Gastrocnemius medialis (tissue), 4 donors: Measurements from ENCODE around the gene TRIM4. TPM values are rescaled to one million over a fixed set of nuclear protein-coding genes. Genes with fewer than 3 reads are reported as not detected.

Experiments
- ATAC-seq, 2 donors: fragments of 150-250 bp; one replicate each; pipeline ENCODE4 v1.9.1; 2016
- DNase-seq, 2 donors: peaks; one replicate each; pipeline ENCODE4 v3.0.0-alpha.2; 2019
- H3K27ac ChIP-seq, 4 donors: fragments of 200-600 bp; sonication (generic); 1 replicate in 1 of 4; 2 replicates in 3 of 4; pipeline ENCODE4 v1.5.1; 2016 to 2018; ENCODE audit warnings: mild to moderate bottlenecking in 2 of 4, moderate library complexity in 1 of 4
- H3K27me3 ChIP-seq, 3 donors: fragments of 200-600 bp; sonication (generic) in 2 of 3; 1 replicate in 1 of 3; 2 replicates in 2 of 3; pipeline versions ENCODE4 v1.5.1 to v1.6.0; 2016 to 2019; ENCODE audit warnings: mild to moderate bottlenecking in 1 of 3, moderate library complexity in 1 of 3
- H3K36me3 ChIP-seq, 2 donors: fragments of 200-600 bp; sonication (generic) in 1 of 2; one replicate each; pipeline ENCODE4 v1.5.1; 2017 to 2018
- H3K4me1 ChIP-seq, 2 donors: fragments of 200-600 bp; sonication (generic) in 1 of 2; one replicate each; pipeline ENCODE4 v1.5.1; 2016 to 2017; ENCODE audit warnings: mild to moderate bottlenecking in 2 of 2
- H3K4me3 ChIP-seq, 4 donors: fragments of 200-600 bp; sonication (generic) in 3 of 4; 1 replicate in 1 of 4; 2 replicates in 3 of 4; pipeline ENCODE4 v1.5.1; 2016 to 2019; ENCODE audit warnings: mild to moderate bottlenecking in 2 of 4
- H3K9me3 ChIP-seq, 3 donors: fragments of 200-600 bp; sonication (generic) in 2 of 3; 1 replicate in 1 of 3; 2 replicates in 2 of 3; pipeline ENCODE4 v1.5.1; 2016 to 2019
- POLR2A ChIP-seq, 2 donors: fragments of 450-650 bp; IDR thresholded peaks; one replicate each; pipeline ENCODE4 v1.6.1; 2017; ENCODE audit warnings: antibody characterized with exemption in 2 of 2, mild to moderate bottlenecking in 2 of 2, moderate library complexity in 2 of 2
- in situ Hi-C, 4 donors: fragments of 200-750 bp; cut with MboI; loops; one replicate each; pipeline versions ENCODE4 v1.15.0 to v1.8.0; 2017; ENCODE audit warnings: low sequenced_read_pairs in 4 of 4
- intact Hi-C: fragments of 100-400 bp; cut with DNase I; formaldehyde crosslinking; loops from one replicate; pipeline ENCODE4 v1.15.1; 2023; ENCODE audit warnings: low total_unique reads
- total RNA-seq, 4 donors: library from RNA; depleted of rRNA; stranded (reverse); fragments of >200 nt; gene quantifications; one replicate each; pipeline versions ENCODE4 v1.1.0 to v1.2.3, GENCODE V29; 2016
- TF ChIP-seq, protein P1 (sequence below), 5 experiments: fragments of 450-650 bp in 3 of 5; fragments of 200-600 bp in 2 of 5; sonication (generic) in 2 of 5; IDR thresholded peaks in 4 of 5; conservative IDR thresholded peaks in 1 of 5; 1 replicate in 4 of 5; 2 replicates in 1 of 5; pipeline ENCODE4 v1.5.1; 2016 to 2019; ENCODE audit warnings: antibody characterized with exemption in 5 of 5, mild to moderate bottlenecking in 3 of 5, moderate library complexity in 3 of 5

TRIM4 gene
- total RNA-seq, 4 donors from 2014 or later = 6.4 to 10.5 (median 7.7) TPM

DNA sequence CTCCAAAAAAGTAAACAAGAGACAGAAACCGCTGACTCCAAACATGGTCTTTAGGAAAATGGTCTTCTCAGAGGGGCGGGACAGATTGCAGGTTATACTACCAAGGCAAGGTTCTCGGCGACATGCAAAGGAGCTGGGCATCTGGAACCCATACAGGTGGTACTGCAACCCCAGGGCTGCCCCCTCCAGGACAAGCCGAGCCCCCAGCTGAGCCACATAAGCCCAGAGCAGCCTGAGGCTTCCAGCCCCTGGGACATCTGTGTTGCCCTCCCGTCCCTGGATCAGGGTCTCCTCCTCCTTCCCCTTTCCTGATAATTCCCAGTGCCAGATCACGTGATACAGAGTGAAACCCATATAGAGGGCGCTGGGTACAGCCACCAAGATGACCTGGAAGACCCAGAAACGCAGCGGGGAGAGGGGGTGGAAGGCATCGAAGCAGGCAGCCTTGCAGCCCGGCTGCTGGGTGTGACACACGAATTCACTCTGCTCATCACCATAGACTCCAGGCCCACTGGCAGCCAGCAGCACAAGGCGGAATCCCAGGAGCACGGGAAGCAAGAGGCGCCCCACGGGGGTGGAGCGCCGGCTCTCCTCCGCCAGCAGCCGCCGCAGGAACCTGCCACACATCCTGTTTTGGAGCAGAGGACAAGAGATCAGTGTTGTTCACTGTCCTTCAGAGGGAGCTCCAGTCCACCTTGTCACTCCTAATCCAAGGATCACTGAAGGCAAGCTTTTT lies 9.8 kb upstream of the TRIM4 start, which contains the start of gene GJC3:
Gene GJC3, minus strand, starts transcription at position 627 of the 736 bp plus-strand sequence. Its CDS starts 0 bp downstream, at position 627.
- Histone ChIP-seq H3K4me1 (peaks cover 0 to 4% of the 10 kb centered on the region in 2 donors), H3K4me3 (peak within 1 kb of the TSS in 3 of 4 donors; percentile 13 to 36 (median 26)), H3K9me3 (no peaks in the 10 kb centered on the region), H3K27me3 (peaks cover 4 to 18% (median 6%) of the 10 kb centered on the region in 3 donors), H3K27ac (peak within 1 kb of the TSS in 2 of 4 donors; percentile 31 to 50), H3K36me3 (no peaks in the 10 kb centered on the region)
- in situ Hi-C loops (no loop called here), intact Hi-C loops (no loop called here)
- no peak for TF ChIP-seq POLR2A (IDR thresholded peaks at IDR 0.05)
- TF ChIP-seq, protein P1, sequence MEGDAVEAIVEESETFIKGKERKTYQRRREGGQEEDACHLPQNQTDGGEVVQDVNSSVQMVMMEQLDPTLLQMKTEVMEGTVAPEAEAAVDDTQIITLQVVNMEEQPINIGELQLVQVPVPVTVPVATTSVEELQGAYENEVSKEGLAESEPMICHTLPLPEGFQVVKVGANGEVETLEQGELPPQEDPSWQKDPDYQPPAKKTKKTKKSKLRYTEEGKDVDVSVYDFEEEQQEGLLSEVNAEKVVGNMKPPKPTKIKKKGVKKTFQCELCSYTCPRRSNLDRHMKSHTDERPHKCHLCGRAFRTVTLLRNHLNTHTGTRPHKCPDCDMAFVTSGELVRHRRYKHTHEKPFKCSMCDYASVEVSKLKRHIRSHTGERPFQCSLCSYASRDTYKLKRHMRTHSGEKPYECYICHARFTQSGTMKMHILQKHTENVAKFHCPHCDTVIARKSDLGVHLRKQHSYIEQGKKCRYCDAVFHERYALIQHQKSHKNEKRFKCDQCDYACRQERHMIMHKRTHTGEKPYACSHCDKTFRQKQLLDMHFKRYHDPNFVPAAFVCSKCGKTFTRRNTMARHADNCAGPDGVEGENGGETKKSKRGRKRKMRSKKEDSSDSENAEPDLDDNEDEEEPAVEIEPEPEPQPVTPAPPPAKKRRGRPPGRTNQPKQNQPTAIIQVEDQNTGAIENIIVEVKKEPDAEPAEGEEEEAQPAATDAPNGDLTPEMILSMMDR (IDR thresholded peaks at IDR 0.05 in 4 of 5, conservative IDR thresholded peaks at IDR 0.05 in 1 of 5) = peak in 2 of 5 experiments; percentile 22 to 33
- DNase-seq = no peak
- peak; percentile 56 to 77 for ATAC-seq

DNA sequence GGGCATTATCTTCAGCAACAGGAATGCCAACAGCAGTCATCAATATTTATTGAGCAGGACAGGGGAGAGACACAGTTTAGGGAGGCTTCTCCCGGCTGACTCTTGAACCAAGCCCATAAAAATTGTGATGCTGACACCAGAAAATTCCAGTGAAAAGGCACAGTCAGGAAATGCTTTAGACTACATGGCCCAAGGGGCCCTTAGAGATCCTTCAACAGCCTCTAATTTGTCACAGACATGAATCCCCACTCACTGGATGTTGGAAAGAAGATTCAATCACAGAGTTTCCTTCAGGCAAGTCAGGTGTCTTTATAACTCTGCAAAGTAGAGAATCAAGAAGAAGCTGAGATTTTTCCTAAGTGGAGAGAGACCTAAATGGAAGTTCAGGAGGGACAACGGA lies 8.9 kb upstream of the TRIM4 start:
- in situ Hi-C loops (no loop called here), intact Hi-C loops (no loop called here)
- H3K4me3 ChIP-seq = no peak overlapping the region
- no peak for TF ChIP-seq POLR2A (IDR thresholded peaks at IDR 0.05)
- TF ChIP-seq, protein P1 (IDR thresholded peaks at IDR 0.05 in 4 of 5, conservative IDR thresholded peaks at IDR 0.05 in 1 of 5) = no peak
- H3K9me3 ChIP-seq = no peaks in the 10 kb centered on the region
- H3K4me1 ChIP-seq = peaks cover 0 to 4% of the 10 kb centered on the region in 2 donors
- ATAC-seq (no peak), DNase-seq (no peak)
- no peaks in the 10 kb centered on the region for H3K36me3 ChIP-seq
- peaks cover 4 to 18% (median 6%) of the 10 kb centered on the region in 3 donors for H3K27me3 ChIP-seq
- H3K27ac ChIP-seq = no peak overlapping the region

DNA sequence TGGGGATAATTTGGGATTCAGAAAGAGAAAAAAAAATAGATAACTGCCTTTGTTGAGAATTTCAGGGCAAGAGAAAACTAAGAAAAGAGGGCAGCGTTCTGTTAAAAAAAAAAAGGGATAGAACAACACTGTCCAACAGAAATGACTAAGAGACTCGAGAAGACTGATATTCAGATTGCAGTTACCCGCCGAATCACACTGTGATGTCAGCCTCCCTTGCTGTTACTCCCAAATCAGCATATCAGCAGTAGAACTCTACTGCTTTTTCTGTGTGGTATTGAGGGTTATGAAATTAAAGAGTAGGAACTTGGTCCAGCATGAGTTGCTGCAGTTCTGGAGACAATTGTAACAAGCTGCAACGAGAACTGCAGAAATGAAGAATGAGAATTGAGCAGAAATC lies 8.2 kb upstream of the TRIM4 start:
- Histone ChIP-seq H3K4me3 (no peak overlapping the region), H3K4me1 (peaks cover 0 to 4% of the 10 kb centered on the region in 2 donors), H3K36me3 (no peaks in the 10 kb centered on the region), H3K27me3 (peaks cover 4 to 18% (median 6%) of the 10 kb centered on the region in 3 donors), H3K9me3 (no peaks in the 10 kb centered on the region), H3K27ac (no peak overlapping the region)
- no peak for ATAC-seq
- in situ Hi-C loops (no loop called here), intact Hi-C loops (no loop called here)
- DNase-seq = no peak
- TF ChIP-seq, protein P1 (IDR thresholded peaks at IDR 0.05 in 4 of 5, conservative IDR thresholded peaks at IDR 0.05 in 1 of 5) = no peak
- no peak for TF ChIP-seq POLR2A (IDR thresholded peaks at IDR 0.05)

DNA sequence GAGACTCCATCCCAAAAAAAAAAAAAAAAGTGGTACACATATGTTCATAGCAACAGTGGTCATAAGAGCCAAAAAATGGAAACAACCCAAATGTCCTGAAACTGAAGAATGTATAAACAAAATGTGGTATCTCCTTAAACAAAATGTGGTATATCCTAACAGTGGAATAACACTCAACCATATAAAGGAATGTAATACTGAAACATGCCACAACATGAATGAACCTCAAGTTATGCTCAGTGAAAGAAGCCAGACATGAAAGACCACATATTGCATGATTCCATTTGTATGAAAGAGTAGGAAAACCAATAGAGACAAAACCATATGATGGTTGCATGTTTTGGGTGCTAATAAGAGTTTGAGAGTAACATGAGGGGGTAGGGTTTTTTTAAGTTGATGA lies 7.0 kb upstream of the TRIM4 start:
- intact Hi-C loops = no loop called here
- Histone ChIP-seq H3K27me3 (peaks cover 4 to 18% (median 6%) of the 10 kb centered on the region in 3 donors), H3K4me1 (peaks cover 0 to 4% of the 10 kb centered on the region in 2 donors), H3K4me3 (no peak overlapping the region), H3K36me3 (no peaks in the 10 kb centered on the region), H3K27ac (no peak overlapping the region), H3K9me3 (no peaks in the 10 kb centered on the region)
- no peak for ATAC-seq
- TF ChIP-seq, protein P1 (IDR thresholded peaks at IDR 0.05 in 4 of 5, conservative IDR thresholded peaks at IDR 0.05 in 1 of 5) = no peak
- no peak for TF ChIP-seq POLR2A (IDR thresholded peaks at IDR 0.05)
- no peak for DNase-seq
- in situ Hi-C loops = no loop called here
